ENCODE data around the gene TEC.

Gene TEC

GRCh38 chr4:48307528-48307927, 37.9 kb upstream of the TEC start:
- TF ChIP-seq TAF1 (IDR thresholded peaks at IDR 0.05; ENCODE audit: borderline replicate concordance, insufficient read depth, low read length) (no peak), FOXP2 (optimal IDR thresholded peaks at IDR 0.05; ENCODE audit: borderline replicate concordance, extremely low read depth, extremely low read length, insufficient read depth) (no peak), SIN3A (IDR thresholded peaks at IDR 0.05; ENCODE audit: borderline replicate concordance, insufficient read depth, low read length) (no peak), POLR2AphosphoS5 (IDR thresholded peaks at IDR 0.05; ENCODE audit: low read depth, low read length) (no peak)
- TF ChIP-seq, protein P1, sequence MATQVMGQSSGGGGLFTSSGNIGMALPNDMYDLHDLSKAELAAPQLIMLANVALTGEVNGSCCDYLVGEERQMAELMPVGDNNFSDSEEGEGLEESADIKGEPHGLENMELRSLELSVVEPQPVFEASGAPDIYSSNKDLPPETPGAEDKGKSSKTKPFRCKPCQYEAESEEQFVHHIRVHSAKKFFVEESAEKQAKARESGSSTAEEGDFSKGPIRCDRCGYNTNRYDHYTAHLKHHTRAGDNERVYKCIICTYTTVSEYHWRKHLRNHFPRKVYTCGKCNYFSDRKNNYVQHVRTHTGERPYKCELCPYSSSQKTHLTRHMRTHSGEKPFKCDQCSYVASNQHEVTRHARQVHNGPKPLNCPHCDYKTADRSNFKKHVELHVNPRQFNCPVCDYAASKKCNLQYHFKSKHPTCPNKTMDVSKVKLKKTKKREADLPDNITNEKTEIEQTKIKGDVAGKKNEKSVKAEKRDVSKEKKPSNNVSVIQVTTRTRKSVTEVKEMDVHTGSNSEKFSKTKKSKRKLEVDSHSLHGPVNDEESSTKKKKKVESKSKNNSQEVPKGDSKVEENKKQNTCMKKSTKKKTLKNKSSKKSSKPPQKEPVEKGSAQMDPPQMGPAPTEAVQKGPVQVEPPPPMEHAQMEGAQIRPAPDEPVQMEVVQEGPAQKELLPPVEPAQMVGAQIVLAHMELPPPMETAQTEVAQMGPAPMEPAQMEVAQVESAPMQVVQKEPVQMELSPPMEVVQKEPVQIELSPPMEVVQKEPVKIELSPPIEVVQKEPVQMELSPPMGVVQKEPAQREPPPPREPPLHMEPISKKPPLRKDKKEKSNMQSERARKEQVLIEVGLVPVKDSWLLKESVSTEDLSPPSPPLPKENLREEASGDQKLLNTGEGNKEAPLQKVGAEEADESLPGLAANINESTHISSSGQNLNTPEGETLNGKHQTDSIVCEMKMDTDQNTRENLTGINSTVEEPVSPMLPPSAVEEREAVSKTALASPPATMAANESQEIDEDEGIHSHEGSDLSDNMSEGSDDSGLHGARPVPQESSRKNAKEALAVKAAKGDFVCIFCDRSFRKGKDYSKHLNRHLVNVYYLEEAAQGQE (IDR thresholded peaks at IDR 0.05; ENCODE audit: insufficient read depth in 1 of 2, low read depth in 2 of 2, low read length in 2 of 2): no peak

DNA sequence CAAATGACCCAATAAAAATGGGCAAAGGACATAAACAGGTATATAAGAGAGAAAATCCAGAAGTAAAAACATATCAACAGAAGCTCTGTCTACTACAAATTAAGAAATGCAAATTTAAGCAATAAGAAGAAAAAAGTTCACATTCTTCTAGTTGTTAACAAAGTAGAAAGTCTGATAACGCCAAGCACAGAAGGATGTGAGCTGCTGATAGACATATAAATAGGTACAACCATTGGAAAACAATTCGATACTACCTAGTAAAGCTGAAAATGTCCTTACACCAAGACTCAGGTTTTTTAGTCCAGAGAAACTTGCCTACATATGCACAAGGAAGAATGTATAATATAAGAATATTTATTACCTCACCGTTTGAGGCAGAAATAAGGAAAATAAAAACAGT, 35.9 kb upstream of the TEC start:
- TF ChIP-seq FOXP2 (optimal IDR thresholded peaks at IDR 0.05; ENCODE audit: borderline replicate concordance, extremely low read depth, extremely low read length, insufficient read depth) (no peak), TAF1 (IDR thresholded peaks at IDR 0.05; ENCODE audit: borderline replicate concordance, insufficient read depth, low read length) (no peak), SIN3A (IDR thresholded peaks at IDR 0.05; ENCODE audit: borderline replicate concordance, insufficient read depth, low read length) (no peak), POLR2AphosphoS5 (IDR thresholded peaks at IDR 0.05; ENCODE audit: low read depth, low read length) (no peak)
- TF ChIP-seq, protein P1 (IDR thresholded peaks at IDR 0.05; ENCODE audit: insufficient read depth in 1 of 2, low read depth in 2 of 2, low read length in 2 of 2): no peak

GRCh38 chr4:48300004-48300403, 30.4 kb upstream of the TEC start:
- TF ChIP-seq SIN3A (IDR thresholded peaks at IDR 0.05; ENCODE audit: borderline replicate concordance, insufficient read depth, low read length): no peak
- no peak for TF ChIP-seq TAF1 (IDR thresholded peaks at IDR 0.05; ENCODE audit: borderline replicate concordance, insufficient read depth, low read length)
- TF ChIP-seq POLR2AphosphoS5 (IDR thresholded peaks at IDR 0.05; ENCODE audit: low read depth, low read length): no peak
- TF ChIP-seq, protein P1 (IDR thresholded peaks at IDR 0.05; ENCODE audit: insufficient read depth in 1 of 2, low read depth in 2 of 2, low read length in 2 of 2): no peak
- no peak for TF ChIP-seq FOXP2 (optimal IDR thresholded peaks at IDR 0.05; ENCODE audit: borderline replicate concordance, extremely low read depth, extremely low read length, insufficient read depth)

DNA sequence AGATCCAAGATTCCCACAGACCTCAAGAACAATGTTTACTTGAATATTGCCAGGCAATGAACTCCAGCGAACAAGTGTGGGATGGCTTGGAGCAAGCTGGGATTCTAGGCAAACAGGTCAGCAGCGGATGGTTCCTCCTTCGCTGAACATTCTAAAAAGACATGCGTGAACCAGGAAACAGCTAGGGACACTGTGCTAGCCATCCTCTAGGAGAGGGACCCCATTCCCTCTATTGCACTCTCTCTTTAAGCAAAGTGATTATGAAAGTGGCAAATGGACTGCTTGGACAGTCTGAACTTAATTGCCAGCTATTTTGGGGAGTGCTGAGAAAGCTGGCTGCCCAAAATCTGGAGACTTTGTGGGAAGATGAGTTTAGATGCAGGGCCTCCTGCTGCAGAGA, 29.9 kb upstream of the TEC start:
- no peak for TF ChIP-seq FOXP2 (optimal IDR thresholded peaks at IDR 0.05; ENCODE audit: borderline replicate concordance, extremely low read depth, extremely low read length, insufficient read depth)
- no peak for TF ChIP-seq SIN3A (IDR thresholded peaks at IDR 0.05; ENCODE audit: borderline replicate concordance, insufficient read depth, low read length)
- TF ChIP-seq TAF1 (IDR thresholded peaks at IDR 0.05; ENCODE audit: borderline replicate concordance, insufficient read depth, low read length): no peak
- TF ChIP-seq POLR2AphosphoS5 (IDR thresholded peaks at IDR 0.05; ENCODE audit: low read depth, low read length): no peak
- TF ChIP-seq, protein P1 (IDR thresholded peaks at IDR 0.05; ENCODE audit: insufficient read depth in 1 of 2, low read depth in 2 of 2, low read length in 2 of 2): no peak
